Occipital lobe (tissue), 2 donors: ENCODE results near the gene DNAJC10. TPM values are rescaled to one million over a fixed set of nuclear protein-coding genes. Genes with fewer than 3 reads are reported as not detected.
A peak's percentile ranks its signal among the peaks of the same experiment; 100 is the strongest.
"Not testable (repeated sequence)": the region's sequence is repeated elsewhere in the genome, so short reads cannot be mapped to it uniquely, and the experiment has no call there.

Source experiments
- DNase-seq: peaks from one replicate; lab custom pipeline; 2025; lab: John Stamatoyannopoulos, UW
- total RNA-seq: library from RNA; depleted of rRNA; stranded (reverse); fragments of >200 nt; gene quantifications from one replicate; pipeline ENCODE4 v1.2.3, GENCODE V29; 2014

DNAJC10 gene
- total RNA-seq = 61.9 TPM

DNA sequence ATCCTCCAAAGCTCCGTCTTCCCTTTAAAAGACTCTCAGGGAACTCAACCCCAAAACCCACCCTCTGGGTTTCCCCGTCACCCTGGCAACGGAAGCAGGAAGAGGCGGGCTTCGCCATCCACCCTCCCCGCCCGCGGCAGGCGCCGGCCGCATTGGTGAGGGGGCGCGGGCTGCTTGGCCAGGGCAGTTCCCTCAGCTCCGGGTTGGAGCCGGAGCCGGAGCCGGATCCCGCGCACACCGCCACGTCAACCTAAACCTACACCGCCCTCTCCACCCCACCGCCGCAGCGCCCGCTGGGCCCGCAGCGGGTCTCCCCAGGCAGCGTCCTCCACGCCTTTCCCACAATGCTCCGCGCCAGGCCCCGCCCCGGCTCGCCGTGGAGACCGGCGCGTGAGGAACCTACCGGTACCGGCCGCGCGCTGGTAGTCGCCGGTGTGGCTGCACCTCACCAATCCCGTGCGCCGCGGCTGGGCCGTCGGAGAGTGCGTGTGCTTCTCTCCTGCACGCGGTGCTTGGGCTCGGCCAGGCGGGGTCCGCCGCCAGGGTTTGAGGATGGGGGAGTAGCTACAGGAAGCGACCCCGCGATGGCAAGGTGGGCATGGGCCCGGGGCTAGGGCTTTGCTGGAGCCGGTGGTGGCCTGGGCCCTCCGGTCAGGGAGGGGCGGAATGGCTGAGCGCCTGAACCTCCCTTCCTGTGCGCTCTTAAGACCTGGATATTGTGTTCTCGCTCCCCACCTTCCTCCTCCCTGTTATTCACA is at the start of gene DNAJC10:
DNAJC10 (plus strand) TSS at position 366 of the 758 bp plus-strand sequence. CDS start 1,830 bp downstream, outside the sequence.
- peak; percentile 92 for DNase-seq

DNA sequence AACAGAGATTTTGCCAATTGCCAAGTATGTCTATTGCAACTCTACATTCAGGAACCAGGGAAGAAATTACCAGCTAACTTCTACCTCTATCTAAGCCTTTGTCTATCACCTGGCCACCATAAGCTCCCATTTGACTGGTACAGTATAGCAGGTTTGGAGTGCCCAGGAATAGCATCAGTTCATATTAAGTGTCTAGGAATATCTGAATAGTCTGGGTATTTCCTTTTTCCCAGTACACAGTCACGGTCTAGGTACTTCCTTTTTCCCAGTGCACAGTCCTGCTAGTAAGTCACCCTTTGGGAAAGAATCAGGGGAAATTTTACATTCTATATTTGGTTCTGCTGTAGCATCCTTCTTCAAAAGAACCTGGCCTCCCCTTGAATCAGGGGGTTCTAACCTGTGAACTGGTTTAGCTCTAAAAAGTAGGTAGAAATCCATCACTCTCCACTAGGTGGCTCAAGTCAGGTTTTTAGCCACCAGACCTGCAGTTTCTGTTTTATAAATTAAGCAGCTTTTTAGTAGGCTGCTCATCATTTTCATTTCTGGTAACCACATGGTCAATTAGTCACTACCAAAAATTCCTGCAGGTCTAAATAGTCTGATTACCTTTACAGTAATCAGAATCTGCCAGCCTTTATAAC is 49.3 kb upstream of the DNAJC10 start:
- no peak for DNase-seq

GRCh38 chr2:182667315-182667695 is 48.8 kb upstream of the DNAJC10 start:
- DNase-seq = no peak

GRCh38 chr2:182668671-182669070 is 47.4 kb upstream of the DNAJC10 start:
- DNase-seq = no peak

GRCh38 chr2:182672466-182673165 is 43.4 kb upstream of the DNAJC10 start:
- no peak for DNase-seq

- no peak for DNase-seq
These were observed 35.2 kb upstream of the DNAJC10 start for GRCh38 chr2:182680837-182681236.

GRCh38 chr2:182682210-182682609 is 33.8 kb upstream of the DNAJC10 start:
- no peak for DNase-seq

GRCh38 chr2:182685559-182685958 is 30.5 kb upstream of the DNAJC10 start:
- no peak for DNase-seq

GRCh38 chr2:182686763-182687162 is 29.3 kb upstream of the DNAJC10 start:
- not testable (repeated sequence) for DNase-seq

DNA sequence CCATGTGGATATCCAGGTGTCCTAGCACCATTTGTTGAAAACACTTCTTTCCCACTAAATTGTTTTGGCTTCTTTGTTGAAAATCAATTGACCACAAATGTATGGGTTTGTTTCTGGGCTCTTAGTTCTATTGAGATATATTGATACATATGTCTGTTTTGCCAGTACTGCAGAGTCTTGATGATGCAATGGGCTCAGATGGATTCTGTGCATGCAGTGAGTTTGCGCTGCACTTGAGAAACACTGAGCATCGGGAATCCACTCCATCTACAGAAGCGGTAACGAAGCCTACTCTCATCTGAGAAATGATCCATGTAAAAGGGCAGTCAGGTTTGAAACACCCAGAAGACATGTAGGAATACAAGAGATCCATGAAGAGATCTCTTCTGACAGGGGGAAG is 21.9 kb upstream of the DNAJC10 start:
- DNase-seq = no peak

- no peak for DNase-seq
These were observed 20.3 kb upstream of the DNAJC10 start for GRCh38 chr2:182695776-182696175.

- DNase-seq = no peak
These were observed 17.4 kb upstream of the DNAJC10 start for GRCh38 chr2:182698671-182699070.

DNA sequence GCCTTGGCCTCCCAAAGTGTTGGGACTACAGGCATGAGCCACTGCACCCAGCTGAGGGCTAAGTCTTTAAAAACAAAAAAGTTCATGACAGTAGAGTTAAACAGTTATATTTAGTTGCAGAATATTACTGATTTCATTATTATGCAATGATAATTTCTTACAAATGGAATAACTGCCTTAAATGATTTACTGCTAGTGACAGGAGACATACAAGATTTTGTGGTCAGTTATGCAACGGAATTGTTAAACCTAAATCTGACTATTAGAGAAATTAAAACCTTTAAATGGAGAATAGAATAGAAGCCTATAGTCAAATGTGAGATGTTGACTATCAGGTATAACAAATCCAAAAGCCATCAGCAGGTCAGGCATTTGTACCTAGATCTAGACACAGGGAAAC is 10.3 kb upstream of the DNAJC10 start:
- no peak for DNase-seq

DNA sequence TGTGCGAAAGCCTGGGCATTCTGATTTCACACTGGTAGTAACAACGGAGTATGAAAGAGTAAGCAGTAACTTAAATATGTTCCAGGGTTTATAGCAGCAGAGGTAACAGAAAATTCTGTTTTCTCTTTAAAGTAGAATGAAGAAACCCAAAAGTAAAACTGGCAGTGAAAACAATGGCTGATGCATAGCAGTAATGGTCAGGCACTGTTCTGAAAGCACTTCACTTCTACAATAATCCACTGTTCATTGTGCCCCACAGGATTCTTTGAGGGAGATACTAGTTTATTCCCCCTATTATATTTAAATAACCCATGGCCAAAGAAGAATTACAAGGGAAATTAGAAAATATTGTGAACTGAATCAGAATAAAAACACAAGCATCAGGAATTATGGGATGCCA is 9.3 kb upstream of the DNAJC10 start:
- no peak for DNase-seq

GRCh38 chr2:182713601-182714000 is 2.5 kb upstream of the DNAJC10 start:
- DNase-seq = no peak

GRCh38 chr2:182715121-182715891 is 751 bp upstream of the DNAJC10 start:
- DNase-seq = no peak

GRCh38 chr2:182716650-182716979 is 558 bp downstream of the DNAJC10 start:
- DNase-seq = no peak

GRCh38 chr2:182717416-182717815 is 1.4 kb downstream of the DNAJC10 start:
- DNase-seq = no peak

DNA sequence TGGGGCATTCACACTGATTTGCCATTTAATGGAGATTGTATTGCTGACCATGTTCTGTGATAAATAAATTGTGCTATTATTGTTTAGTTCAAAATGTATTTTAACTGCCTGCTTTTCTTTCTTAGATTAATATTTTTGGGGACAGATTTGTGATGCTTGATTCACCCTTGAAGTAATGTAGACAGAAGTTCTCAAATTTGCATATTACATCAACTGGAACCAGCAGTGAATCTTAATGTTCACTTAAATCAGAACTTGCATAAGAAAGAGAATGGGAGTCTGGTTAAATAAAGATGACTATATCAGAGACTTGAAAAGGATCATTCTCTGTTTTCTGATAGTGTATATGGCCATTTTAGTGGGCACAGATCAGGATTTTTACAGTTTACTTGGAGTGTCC is 1.8 kb downstream of the DNAJC10 start:
- no peak for DNase-seq

GRCh38 chr2:182718459-182718858 is 2.4 kb downstream of the DNAJC10 start:
- no peak for DNase-seq

GRCh38 chr2:182719116-182719515 is 3.1 kb downstream of the DNAJC10 start:
- DNase-seq = not testable (repeated sequence)

DNA sequence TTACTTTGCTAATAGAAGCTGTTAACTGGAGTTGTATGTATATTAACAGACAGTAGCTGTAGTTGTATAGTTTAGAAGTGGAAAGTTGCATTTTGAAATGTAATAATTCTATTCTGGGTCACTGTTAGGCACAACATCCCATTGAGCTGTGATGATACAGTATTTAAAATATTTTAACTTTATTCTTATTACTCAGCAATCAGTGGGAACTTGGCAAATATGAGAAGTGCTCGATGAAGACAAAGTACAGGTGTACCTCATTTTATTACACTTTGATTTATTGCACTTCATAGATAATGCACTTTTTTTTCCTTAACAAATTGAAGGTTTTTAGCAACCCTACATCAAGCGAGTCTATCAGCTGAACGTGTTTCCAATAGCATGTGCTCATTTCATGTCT is 8.6 kb downstream of the DNAJC10 start:
- no peak for DNase-seq
